VCaP (cell line): Measurements from ENCODE around the gene ZCCHC14.

ENCODE experiments used
- H3K27ac ChIP-seq: fragments of 450-650 bp; 2 replicates; pipeline ENCODE4 v1.5.1; 2017
- TF ChIP-seq, protein P1 (sequence below): fragments of 450-650 bp; conservative IDR thresholded peaks from 2 replicates; pipeline ENCODE4 v1.5.1; 2017; ENCODE audit warnings: mild to moderate bottlenecking, moderate library complexity

Gene ZCCHC14

DNA sequence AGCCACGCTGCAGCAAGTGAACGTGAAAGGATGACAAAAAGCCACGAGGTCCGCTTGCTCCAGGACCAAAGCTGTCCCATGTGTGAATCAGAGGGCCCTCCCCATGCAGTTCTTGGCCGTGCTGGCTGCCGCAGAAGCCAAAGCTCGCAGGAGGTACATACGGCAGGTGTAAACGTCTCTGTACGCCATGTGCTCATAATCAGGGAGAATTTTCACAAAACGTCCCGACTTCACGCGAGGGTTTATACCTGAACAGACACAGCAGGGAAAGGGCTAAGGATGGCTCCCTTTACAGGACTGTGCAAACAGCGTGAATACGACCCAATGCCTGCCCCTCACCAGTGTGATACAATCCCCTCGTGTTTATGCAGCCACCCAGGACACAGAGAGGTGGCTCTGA, 134.6 kb downstream of the ZCCHC14 start:
- no peak overlapping the region for H3K27ac ChIP-seq
- TF ChIP-seq, protein P1, sequence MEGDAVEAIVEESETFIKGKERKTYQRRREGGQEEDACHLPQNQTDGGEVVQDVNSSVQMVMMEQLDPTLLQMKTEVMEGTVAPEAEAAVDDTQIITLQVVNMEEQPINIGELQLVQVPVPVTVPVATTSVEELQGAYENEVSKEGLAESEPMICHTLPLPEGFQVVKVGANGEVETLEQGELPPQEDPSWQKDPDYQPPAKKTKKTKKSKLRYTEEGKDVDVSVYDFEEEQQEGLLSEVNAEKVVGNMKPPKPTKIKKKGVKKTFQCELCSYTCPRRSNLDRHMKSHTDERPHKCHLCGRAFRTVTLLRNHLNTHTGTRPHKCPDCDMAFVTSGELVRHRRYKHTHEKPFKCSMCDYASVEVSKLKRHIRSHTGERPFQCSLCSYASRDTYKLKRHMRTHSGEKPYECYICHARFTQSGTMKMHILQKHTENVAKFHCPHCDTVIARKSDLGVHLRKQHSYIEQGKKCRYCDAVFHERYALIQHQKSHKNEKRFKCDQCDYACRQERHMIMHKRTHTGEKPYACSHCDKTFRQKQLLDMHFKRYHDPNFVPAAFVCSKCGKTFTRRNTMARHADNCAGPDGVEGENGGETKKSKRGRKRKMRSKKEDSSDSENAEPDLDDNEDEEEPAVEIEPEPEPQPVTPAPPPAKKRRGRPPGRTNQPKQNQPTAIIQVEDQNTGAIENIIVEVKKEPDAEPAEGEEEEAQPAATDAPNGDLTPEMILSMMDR: no peak

DNA sequence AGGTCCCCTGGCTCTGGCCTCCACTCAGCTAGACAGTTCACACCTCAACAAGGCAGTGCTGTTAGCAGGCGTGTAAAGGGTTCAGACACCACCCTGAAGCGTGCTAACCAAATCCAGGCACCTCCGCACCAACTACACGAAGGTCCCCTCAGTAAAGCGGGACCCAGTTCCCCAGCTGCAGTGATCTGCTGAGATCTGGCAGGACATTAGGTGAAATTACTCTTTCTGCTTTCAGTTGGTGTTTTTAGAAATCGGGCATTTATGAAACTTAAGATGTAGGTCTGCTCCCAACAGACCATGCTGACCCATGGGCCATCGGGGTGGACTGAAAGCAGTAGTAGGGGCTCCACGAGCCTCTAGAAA, 136.4 kb downstream of the ZCCHC14 start:
- no peak overlapping the region for H3K27ac ChIP-seq
- TF ChIP-seq, protein P1: no peak
